H9 (cell line): ENCODE results near the gene ERC1. TPM values are rescaled to one million over a fixed set of nuclear protein-coding genes. Genes with fewer than 3 reads are reported as not detected.

Experiments used
- DNase-seq: peaks from one replicate; pipeline ENCODE4 v3.0.0-alpha.2; 2017
- H2AFZ ChIP-seq: one replicate; pipeline ENCODE4 v1.6.1; 2013; ENCODE audit warnings: mild to moderate bottlenecking, low read length, control low read depth, moderate library complexity
- H2AK5ac ChIP-seq: 2 replicates; pipeline ENCODE4 v1.6.1; 2013; ENCODE audit warnings: low read length, control low read depth, mixed read lengths; ENCODE audit not compliant: insufficient read length
- H2BK120ac ChIP-seq: one replicate; pipeline ENCODE4 v1.6.1; 2013; ENCODE audit warnings: low read depth, mild to moderate bottlenecking, low read length, control low read depth, inconsistent platforms; ENCODE audit not compliant: poor library complexity, severe bottlenecking
- H2BK12ac ChIP-seq: 2 replicates; pipeline ENCODE4 v1.6.1; 2013; ENCODE audit warnings: low read length, control low read depth, mixed read lengths, low read depth; ENCODE audit not compliant: insufficient read length
- H2BK15ac ChIP-seq: 2 replicates; pipeline ENCODE4 v1.6.1; 2013; ENCODE audit warnings: low read depth, low read length, control low read depth
- H2BK20ac ChIP-seq: one replicate; pipeline ENCODE4 v1.6.1; 2013; ENCODE audit warnings: low read depth, mild to moderate bottlenecking, low read length, control low read depth, inconsistent platforms; ENCODE audit not compliant: poor library complexity, severe bottlenecking
- H2BK5ac ChIP-seq: 2 replicates; pipeline ENCODE4 v1.6.1; 2013; ENCODE audit warnings: low read length, control low read depth, mixed read lengths; ENCODE audit not compliant: insufficient read length
- H3K14ac ChIP-seq: 2 replicates; pipeline ENCODE4 v1.6.1; 2013; ENCODE audit warnings: low read length, control low read depth; ENCODE audit not compliant: insufficient read depth
- H3K18ac ChIP-seq: 2 replicates; pipeline ENCODE4 v1.6.1; 2013; ENCODE audit warnings: low read depth, mild to moderate bottlenecking, mixed read lengths, low read length, control low read depth; ENCODE audit not compliant: insufficient read length
- H3K23ac ChIP-seq: 2 replicates; pipeline ENCODE4 v1.6.1; 2013; ENCODE audit warnings: low read length, control low read depth, mixed read lengths, low read depth; ENCODE audit not compliant: insufficient read length
- H3K23me2 ChIP-seq: 2 replicates; pipeline ENCODE4 v1.6.1; 2013; ENCODE audit warnings: low read depth, mild to moderate bottlenecking, mixed read lengths, low read length, control low read depth; ENCODE audit not compliant: insufficient read length, poor library complexity, severe bottlenecking
- H3K27ac ChIP-seq: 2 replicates; pipeline ENCODE4 v1.5.1; 2013; ENCODE audit warnings: low read length, control low read depth, mixed read lengths, low read depth; ENCODE audit not compliant: insufficient read length
- H3K27me3 ChIP-seq: 2 replicates; pipeline ENCODE4 v1.6.1; 2013; ENCODE audit warnings: low read length, control low read depth, inconsistent platforms; ENCODE audit not compliant: insufficient read depth
- H3K4ac ChIP-seq: 2 replicates; pipeline ENCODE4 v1.6.1; 2013; ENCODE audit warnings: low read depth, mild to moderate bottlenecking, control low read depth, inconsistent platforms, low read length, moderate library complexity
- H3K4me1 ChIP-seq: 2 replicates; pipeline ENCODE4 v1.6.1; 2013; ENCODE audit warnings: low read length, control low read depth, inconsistent platforms; ENCODE audit not compliant: insufficient read depth
- H3K4me2 ChIP-seq: 2 replicates; pipeline ENCODE4 v1.6.1; 2013; ENCODE audit warnings: low read length, control low read depth, mixed read lengths; ENCODE audit not compliant: insufficient read length, insufficient read depth
- H3K56ac ChIP-seq: 2 replicates; pipeline ENCODE4 v1.6.1; 2013; ENCODE audit warnings: low read depth, mild to moderate bottlenecking, mixed read lengths, low read length, control low read depth; ENCODE audit not compliant: insufficient read length
- H3K79me1 ChIP-seq: 2 replicates; pipeline ENCODE4 v1.6.1; 2013; ENCODE audit warnings: low read depth, mild to moderate bottlenecking, moderate library complexity, low read length, control low read depth, inconsistent platforms; ENCODE audit not compliant: insufficient read depth, poor library complexity, severe bottlenecking
- H3K79me2 ChIP-seq: 2 replicates; pipeline ENCODE4 v1.6.1; 2013; ENCODE audit warnings: low read length, control low read depth, inconsistent platforms; ENCODE audit not compliant: insufficient read depth
- H3K9ac ChIP-seq: 2 replicates; pipeline ENCODE4 v1.6.1; 2013; ENCODE audit warnings: low read length, control low read depth, mixed read lengths; ENCODE audit not compliant: insufficient read length; ENCODE audit errors: extremely low read depth
- H3K9me3 ChIP-seq: one replicate; pipeline ENCODE4 v1.6.1; 2013; ENCODE audit warnings: low read depth, low read length, inconsistent platforms; ENCODE audit not compliant: control insufficient read depth
- H3T11ph ChIP-seq: one replicate; pipeline ENCODE4 v1.6.1; 2013; ENCODE audit warnings: mild to moderate bottlenecking, low read length, control low read depth, inconsistent platforms
- H4K20me1 ChIP-seq: one replicate; pipeline ENCODE4 v1.6.1; 2013; ENCODE audit not compliant: control insufficient read depth, insufficient read length, insufficient read depth
- H4K5ac ChIP-seq: 2 replicates; pipeline ENCODE4 v1.6.1; 2013; ENCODE audit warnings: low read depth, mild to moderate bottlenecking, mixed read lengths, low read length, control low read depth; ENCODE audit not compliant: insufficient read length
- H4K8ac ChIP-seq: replicated peaks from 2 replicates; pipeline ENCODE4 v1.6.1; 2013; ENCODE audit warnings: low read length, control low read depth, mixed read lengths, low read depth; ENCODE audit not compliant: insufficient read length
- H4K91ac ChIP-seq: 2 replicates; pipeline ENCODE4 v1.6.1; 2013; ENCODE audit warnings: low read depth, mild to moderate bottlenecking, moderate library complexity, mixed read lengths, low read length, control low read depth; ENCODE audit not compliant: insufficient read length
- H3K27ac Mint-ChIP-seq, 3 experiments: 2 replicates in 2 of 3; 3 replicates in 1 of 3; pipeline ENCODE4 v1.8.0; 2020 to 2021; ENCODE audit warnings: mixed read lengths in 3 of 3, mild to moderate bottlenecking in 1 of 3, moderate library complexity in 1 of 3
- H3K27me3 Mint-ChIP-seq: 2 replicates; pipeline ENCODE4 v1.8.0; 2021; ENCODE audit warnings: low read depth, mild to moderate bottlenecking, moderate library complexity, mixed read lengths
- H3K36me3 Mint-ChIP-seq, 3 experiments: 2 replicates in 2 of 3; 3 replicates in 1 of 3; pipeline ENCODE4 v1.8.0; 2020 to 2021; ENCODE audit warnings: low read depth in 3 of 3, mixed read lengths in 3 of 3; ENCODE audit not compliant: insufficient read depth in 1 of 3
- H3K4me1 Mint-ChIP-seq, 2 experiments: 2 replicates each; pipeline ENCODE4 v1.8.0; 2020; ENCODE audit warnings: mixed read lengths in 2 of 2
- H3K4me3 Mint-ChIP-seq, 2 experiments: 2 replicates in 1 of 2; 3 replicates in 1 of 2; pipeline ENCODE4 v1.8.0; 2020 to 2021; ENCODE audit warnings: mild to moderate bottlenecking in 2 of 2, mixed read lengths in 2 of 2, moderate library complexity in 1 of 2
- H3K9me3 Mint-ChIP-seq, 2 experiments: 2 replicates in 1 of 2; 3 replicates in 1 of 2; pipeline ENCODE4 v1.8.0; 2020; ENCODE audit warnings: mild to moderate bottlenecking in 2 of 2, mixed read lengths in 2 of 2, moderate library complexity in 1 of 2
- CTCF ChIP-seq: fragments of 200-600 bp; sonication (generic); conservative IDR thresholded peaks from 3 replicates; pipeline ENCODE4 v1.8.0; 2021; ENCODE audit warnings: antibody characterized with exemption, mild to moderate bottlenecking
- WGBS: extraction: QIAGEN DNeasy Blood & Tissue Kit; methylation state at CpG from one replicate; pipeline ENCODE4 v1.1.7; 2013; ENCODE audit warnings: missing lambda C conversion rate, low lambda C conversion rate, mixed read lengths; ENCODE audit not compliant: insufficient read length; ENCODE audit errors: extremely low coverage; 5-methylcytosine and 5-hydroxymethylcytosine counted together
- total RNA-seq: library from RNA; stranded (reverse); gene quantifications from 2 replicates; pipeline ENCODE4 v1.2.1, GENCODE V29; 2021

The ERC1 gene
- total RNA-seq, 1 experiment from 2014 or later, result 51.2 TPM

GRCh38 chr12:968545-968944 is 22.5 kb upstream of the ERC1 start:
- no peak overlapping the region for H2BK12ac ChIP-seq
- H3K27ac ChIP-seq, result no peak overlapping the region
- H2BK20ac ChIP-seq, result no peak overlapping the region
- no peak overlapping the region for H2BK5ac ChIP-seq
- no peak overlapping the region for H3K4ac ChIP-seq
- no peak overlapping the region for H2BK15ac ChIP-seq
- no peaks in the 10 kb centered on the region for H4K20me1 ChIP-seq
- H3K36me3 Mint-ChIP-seq, result no peaks in the 10 kb centered on the region; a peak in 1 of 7 replicates
- H3K14ac ChIP-seq, result no peak overlapping the region
- H3K23ac ChIP-seq, result no peak overlapping the region
- no peak for DNase-seq
- no peak overlapping the region for H3K27ac Mint-ChIP-seq
- H3T11ph ChIP-seq, result no peak overlapping the region
- no peak overlapping the region for H4K8ac ChIP-seq
- no peak overlapping the region for H2BK120ac ChIP-seq
- no peaks in the 10 kb centered on the region for H3K79me1 ChIP-seq
- H3K4me3 Mint-ChIP-seq, result no peak overlapping the region
- H3K9ac ChIP-seq, result peak overlapping the region; percentile 7
- no peaks in the 10 kb centered on the region for H3K9me3 ChIP-seq
- H2AK5ac ChIP-seq, result no peak overlapping the region
- H3K4me2 ChIP-seq, result no peak overlapping the region
- no peak overlapping the region for H2AFZ ChIP-seq
- H3K18ac ChIP-seq, result no peak overlapping the region
- H3K79me2 ChIP-seq, result no peaks in the 10 kb centered on the region
- peaks cover 17 to 18% of the 10 kb centered on the region in 2 experiments for H3K4me1 Mint-ChIP-seq
- H3K9me3 Mint-ChIP-seq, result peaks cover 0 to 6% of the 10 kb centered on the region in 2 experiments; a peak in 2 of 5 replicates
- no peak for TF ChIP-seq CTCF
- no peaks in the 10 kb centered on the region; the same call in 1 of the 2 replicates for H3K27me3 Mint-ChIP-seq
- no peaks in the 10 kb centered on the region for H3K23me2 ChIP-seq
- no peaks in the 10 kb centered on the region for H3K27me3 ChIP-seq
- no peak overlapping the region for H3K56ac ChIP-seq
- H4K5ac ChIP-seq, result no peak overlapping the region
- H4K91ac ChIP-seq, result no peak overlapping the region
- H3K4me1 ChIP-seq, result no peaks in the 10 kb centered on the region
- WGBS, result no CpG with 5 or more reads among the region's 4 CpGs
